Mesangial cell (primary cell): ENCODE data around the gene TBC1D20. TPM values are rescaled to one million over a fixed set of nuclear protein-coding genes. Genes with fewer than 3 reads are reported as not detected.

Experiments used
- total RNA-seq: library from RNA; depleted of rRNA; stranded (reverse); fragments of >200 nt; gene quantifications from 2 replicates; pipeline ENCODE4 v1.2.3, GENCODE V29; 2015

TBC1D20 gene, protein sequence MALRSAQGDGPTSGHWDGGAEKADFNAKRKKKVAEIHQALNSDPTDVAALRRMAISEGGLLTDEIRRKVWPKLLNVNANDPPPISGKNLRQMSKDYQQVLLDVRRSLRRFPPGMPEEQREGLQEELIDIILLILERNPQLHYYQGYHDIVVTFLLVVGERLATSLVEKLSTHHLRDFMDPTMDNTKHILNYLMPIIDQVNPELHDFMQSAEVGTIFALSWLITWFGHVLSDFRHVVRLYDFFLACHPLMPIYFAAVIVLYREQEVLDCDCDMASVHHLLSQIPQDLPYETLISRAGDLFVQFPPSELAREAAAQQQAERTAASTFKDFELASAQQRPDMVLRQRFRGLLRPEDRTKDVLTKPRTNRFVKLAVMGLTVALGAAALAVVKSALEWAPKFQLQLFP
- total RNA-seq, result 25.1 and 27.0 TPM in 2 replicates

DNA sequence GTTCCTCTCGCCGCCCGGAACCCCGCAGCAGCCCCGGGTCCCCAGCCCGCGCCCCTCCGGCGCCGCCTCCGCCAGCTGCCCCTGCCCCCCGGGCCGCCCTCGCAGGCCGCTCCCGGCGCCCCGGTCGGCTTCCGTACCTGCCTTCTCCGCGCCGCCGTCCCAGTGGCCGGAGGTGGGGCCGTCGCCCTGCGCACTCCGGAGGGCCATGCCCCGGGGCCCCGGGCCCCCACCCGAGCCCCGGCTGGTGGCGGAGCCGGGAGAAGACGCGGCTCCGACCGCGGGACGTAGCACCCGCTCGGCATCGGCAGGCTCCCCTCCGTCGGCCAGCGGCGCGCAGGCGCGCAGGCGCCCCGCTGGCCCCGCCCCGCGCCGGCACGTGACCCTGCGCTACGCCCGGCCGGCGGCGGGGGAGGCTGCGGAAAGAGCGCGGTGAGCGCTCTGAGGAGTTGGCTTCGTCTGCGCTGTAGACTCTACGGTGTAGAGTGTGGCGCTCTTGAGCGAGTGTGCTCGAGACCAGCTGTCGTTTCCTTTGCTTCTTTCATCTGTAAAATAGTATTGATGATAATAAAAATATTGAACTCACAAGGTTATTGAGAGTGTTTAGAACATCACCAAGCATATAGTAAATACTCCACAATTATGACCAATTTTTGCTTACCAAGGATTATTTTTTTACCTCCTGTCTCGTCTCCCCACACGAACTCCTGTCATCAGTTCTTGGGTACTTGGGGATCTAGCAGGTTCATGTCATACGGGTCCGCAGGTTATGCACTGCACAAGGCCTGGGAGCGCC is at the start of gene TBC1D20:
Gene TBC1D20, minus strand, starts transcription at position 335 of the 793 bp plus-strand sequence. Its CDS starts 128 bp downstream, at position 207.

DNA sequence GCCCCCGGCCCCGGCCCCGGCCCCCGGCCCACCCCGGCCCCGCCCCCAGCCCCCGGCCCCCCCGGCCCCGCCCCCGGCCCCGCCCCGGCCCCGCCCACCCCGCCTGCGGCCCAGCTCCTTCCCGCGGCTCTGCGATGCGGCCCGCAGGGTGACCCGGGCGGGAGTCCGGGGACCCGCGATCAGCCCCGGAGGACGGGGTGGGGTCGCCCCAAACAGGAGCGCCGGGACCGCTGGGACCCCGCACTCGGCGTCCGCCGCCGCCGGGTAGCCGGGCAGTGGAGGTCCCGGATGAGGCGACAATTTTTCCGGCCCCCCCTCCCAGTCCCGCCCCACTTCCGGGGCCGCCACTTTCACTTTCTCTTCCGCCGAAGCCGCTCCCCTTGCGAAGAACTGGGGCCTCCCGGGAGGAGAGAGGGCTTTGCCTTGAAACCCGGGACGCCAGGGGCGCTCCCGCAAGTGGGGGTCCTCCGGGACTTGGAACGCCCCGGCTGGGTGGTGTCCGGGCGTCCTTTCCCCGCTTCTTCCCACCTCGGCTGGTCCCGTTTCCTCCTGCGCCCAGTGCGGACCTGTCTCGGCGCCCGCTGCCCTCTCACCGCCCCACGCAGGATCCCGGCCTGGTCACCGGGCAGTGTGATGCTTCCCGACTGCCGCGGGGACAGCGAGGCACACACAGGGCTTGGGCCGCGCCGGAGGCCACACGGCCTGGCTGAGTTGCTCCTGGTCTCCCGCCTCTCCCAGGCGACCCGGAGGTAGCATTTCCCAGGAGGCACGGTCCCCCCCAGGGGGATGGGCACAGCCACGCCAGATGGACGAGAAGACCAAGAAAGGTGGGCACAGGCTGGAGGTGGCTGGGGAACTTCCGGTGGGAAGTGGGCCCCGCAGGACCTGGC is 54.1 kb downstream of the TBC1D20 start, which contains the start of gene RBCK1:
Gene RBCK1, plus strand, starts transcription at position 347 of the 890 bp plus-strand sequence. Its CDS starts 459 bp downstream, at position 806.

Other genes with a start within 250 kb of the TBC1D20 start
- gene DEFB129, start 235.3 kb downstream of the TBC1D20 start, total RNA-seq, result not detected in 2 replicates
- not detected in 2 replicates for gene DEFB132, start 204.8 kb downstream of the TBC1D20 start, total RNA-seq
- 2.3 and 6.0 TPM in 2 replicates for gene C20orf96, start 171.8 kb downstream of the TBC1D20 start, total RNA-seq
- 11.4 and 17.1 TPM in 2 replicates for gene ZCCHC3, start 165.0 kb downstream of the TBC1D20 start, total RNA-seq
- gene SOX12, start 137.0 kb downstream of the TBC1D20 start, total RNA-seq, result 11.2 and 23.3 TPM in 2 replicates
- 106 and 114 TPM in 2 replicates for gene NRSN2, start 115.4 kb downstream of the TBC1D20 start, total RNA-seq
- gene TRIB3, start 81.8 kb downstream of the TBC1D20 start, total RNA-seq, result 133 and 137 TPM in 2 replicates
- gene RBCK1, start 54.2 kb downstream of the TBC1D20 start, total RNA-seq, result 138 and 152 TPM in 2 replicates
- gene CSNK2A1, start 81.3 kb upstream of the TBC1D20 start, total RNA-seq, result 84.7 and 85.9 TPM in 2 replicates
- gene TCF15, start 147.8 kb upstream of the TBC1D20 start, total RNA-seq, result not detected in 2 replicates
- gene SRXN1, start 190.7 kb upstream of the TBC1D20 start, total RNA-seq, result 26.9 and 36.2 TPM in 2 replicates
- gene SCRT2, start 213.3 kb upstream of the TBC1D20 start, total RNA-seq, result not detected in 2 replicates